ENCODE measurements around the gene RAB11FIP4. TPM values are rescaled to one million over a fixed set of nuclear protein-coding genes. Genes with fewer than 3 reads are reported as not detected.

The RAB11FIP4 gene
- total and polyA plus RNA-seq, 10 of the 15 experiments (the other 5 are each of a cell fraction or from before 2014, with no cell fraction given): 1.4 to 27.0 (median 17.6) TPM

DNA sequence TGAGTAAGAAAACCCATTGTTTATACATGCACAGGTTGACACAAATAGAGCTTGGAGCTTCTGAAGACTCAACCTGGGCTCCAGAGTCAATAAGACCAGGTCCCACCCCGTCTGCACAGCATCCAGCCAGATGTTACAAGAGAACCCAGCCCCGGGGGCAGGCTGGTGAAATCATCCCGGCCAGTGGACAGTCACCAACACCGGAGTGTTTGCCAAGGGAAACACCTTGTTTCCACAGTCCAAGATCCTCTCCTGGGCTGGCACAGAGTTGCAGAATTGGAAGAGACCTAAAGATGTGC is 90.3 kb downstream of the RAB11FIP4 start:
- no peak for ATAC-seq
- H2AFZ ChIP-seq (ENCODE audit: control insufficient read depth, low read depth, low read length): no peak overlapping the region
- in situ Hi-C loops (cut with MboI): no loop called here
- TF ChIP-seq SREBF2 (IDR thresholded peaks at IDR 0.05; ENCODE audit: low read length) (no peak), SIN3A (IDR thresholded peaks at IDR 0.05; ENCODE audit: low read depth, low read length) (no peak), MYC (IDR thresholded peaks at IDR 0.05; ENCODE audit: insufficient read depth, insufficient read length, insufficient replicate concordance, low read length, severe bottlenecking) (no peak), BCL11A (IDR thresholded peaks at IDR 0.05; ENCODE audit: low read depth, low read length) (no peak), NBN (IDR thresholded peaks at IDR 0.05) (no peak), PAX8 (IDR thresholded peaks at IDR 0.05) (no peak), HDAC2 (IDR thresholded peaks at IDR 0.05) (no peak), FOS (IDR thresholded peaks at IDR 0.05; ENCODE audit: borderline replicate concordance, extremely low read depth, insufficient read length) (no peak), NFYB (IDR thresholded peaks at IDR 0.05; ENCODE audit: insufficient read depth, low read depth, low read length) (no peak), WRNIP1 (IDR thresholded peaks at IDR 0.05; ENCODE audit: borderline replicate concordance, low read depth, low read length) (no peak), NR2F1 (conservative IDR thresholded peaks at IDR 0.05) (no peak), CBX3 (IDR thresholded peaks at IDR 0.05; ENCODE audit: borderline replicate concordance, low read depth) (no peak), KDM1A (IDR thresholded peaks at IDR 0.05; ENCODE audit: borderline replicate concordance) (no peak), RBBP5 (conservative IDR thresholded peaks at IDR 0.05) (no peak), HDAC6 (IDR thresholded peaks at IDR 0.05; ENCODE audit: unreplicated experiment) (no peak)
- TF ChIP-seq, protein P1, sequence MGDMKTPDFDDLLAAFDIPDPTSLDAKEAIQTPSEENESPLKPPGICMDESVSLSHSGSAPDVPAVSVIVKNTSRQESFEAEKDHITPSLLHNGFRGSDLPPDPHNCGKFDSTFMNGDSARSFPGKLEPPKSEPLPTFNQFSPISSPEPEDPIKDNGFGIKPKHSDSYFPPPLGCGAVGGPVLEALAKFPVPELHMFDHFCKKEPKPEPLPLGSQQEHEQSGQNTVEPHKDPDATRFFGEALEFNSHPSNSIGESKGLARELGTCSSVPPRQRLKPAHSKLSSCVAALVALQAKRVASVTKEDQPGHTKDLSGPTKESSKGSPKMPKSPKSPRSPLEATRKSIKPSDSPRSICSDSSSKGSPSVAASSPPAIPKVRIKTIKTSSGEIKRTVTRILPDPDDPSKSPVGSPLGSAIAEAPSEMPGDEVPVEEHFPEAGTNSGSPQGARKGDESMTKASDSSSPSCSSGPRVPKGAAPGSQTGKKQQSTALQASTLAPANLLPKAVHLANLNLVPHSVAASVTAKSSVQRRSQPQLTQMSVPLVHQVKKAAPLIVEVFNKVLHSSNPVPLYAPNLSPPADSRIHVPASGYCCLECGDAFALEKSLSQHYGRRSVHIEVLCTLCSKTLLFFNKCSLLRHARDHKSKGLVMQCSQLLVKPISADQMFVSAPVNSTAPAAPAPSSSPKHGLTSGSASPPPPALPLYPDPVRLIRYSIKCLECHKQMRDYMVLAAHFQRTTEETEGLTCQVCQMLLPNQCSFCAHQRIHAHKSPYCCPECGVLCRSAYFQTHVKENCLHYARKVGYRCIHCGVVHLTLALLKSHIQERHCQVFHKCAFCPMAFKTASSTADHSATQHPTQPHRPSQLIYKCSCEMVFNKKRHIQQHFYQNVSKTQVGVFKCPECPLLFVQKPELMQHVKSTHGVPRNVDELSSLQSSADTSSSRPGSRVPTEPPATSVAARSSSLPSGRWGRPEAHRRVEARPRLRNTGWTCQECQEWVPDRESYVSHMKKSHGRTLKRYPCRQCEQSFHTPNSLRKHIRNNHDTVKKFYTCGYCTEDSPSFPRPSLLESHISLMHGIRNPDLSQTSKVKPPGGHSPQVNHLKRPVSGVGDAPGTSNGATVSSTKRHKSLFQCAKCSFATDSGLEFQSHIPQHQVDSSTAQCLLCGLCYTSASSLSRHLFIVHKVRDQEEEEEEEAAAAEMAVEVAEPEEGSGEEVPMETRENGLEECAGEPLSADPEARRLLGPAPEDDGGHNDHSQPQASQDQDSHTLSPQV (IDR thresholded peaks at IDR 0.05): no peak
- TF ChIP-seq, protein P2, sequence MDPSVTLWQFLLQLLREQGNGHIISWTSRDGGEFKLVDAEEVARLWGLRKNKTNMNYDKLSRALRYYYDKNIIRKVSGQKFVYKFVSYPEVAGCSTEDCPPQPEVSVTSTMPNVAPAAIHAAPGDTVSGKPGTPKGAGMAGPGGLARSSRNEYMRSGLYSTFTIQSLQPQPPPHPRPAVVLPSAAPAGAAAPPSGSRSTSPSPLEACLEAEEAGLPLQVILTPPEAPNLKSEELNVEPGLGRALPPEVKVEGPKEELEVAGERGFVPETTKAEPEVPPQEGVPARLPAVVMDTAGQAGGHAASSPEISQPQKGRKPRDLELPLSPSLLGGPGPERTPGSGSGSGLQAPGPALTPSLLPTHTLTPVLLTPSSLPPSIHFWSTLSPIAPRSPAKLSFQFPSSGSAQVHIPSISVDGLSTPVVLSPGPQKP (IDR thresholded peaks at IDR 0.05; ENCODE audit: low read depth, low read length): no peak
- TF ChIP-seq, protein P3, sequence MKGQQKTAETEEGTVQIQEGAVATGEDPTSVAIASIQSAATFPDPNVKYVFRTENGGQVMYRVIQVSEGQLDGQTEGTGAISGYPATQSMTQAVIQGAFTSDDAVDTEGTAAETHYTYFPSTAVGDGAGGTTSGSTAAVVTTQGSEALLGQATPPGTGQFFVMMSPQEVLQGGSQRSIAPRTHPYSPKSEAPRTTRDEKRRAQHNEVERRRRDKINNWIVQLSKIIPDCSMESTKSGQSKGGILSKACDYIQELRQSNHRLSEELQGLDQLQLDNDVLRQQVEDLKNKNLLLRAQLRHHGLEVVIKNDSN (IDR thresholded peaks at IDR 0.05; ENCODE audit: borderline replicate concordance, extremely low read length, insufficient read depth, low read depth, low read length): no peak
- TF ChIP-seq, protein P4, sequence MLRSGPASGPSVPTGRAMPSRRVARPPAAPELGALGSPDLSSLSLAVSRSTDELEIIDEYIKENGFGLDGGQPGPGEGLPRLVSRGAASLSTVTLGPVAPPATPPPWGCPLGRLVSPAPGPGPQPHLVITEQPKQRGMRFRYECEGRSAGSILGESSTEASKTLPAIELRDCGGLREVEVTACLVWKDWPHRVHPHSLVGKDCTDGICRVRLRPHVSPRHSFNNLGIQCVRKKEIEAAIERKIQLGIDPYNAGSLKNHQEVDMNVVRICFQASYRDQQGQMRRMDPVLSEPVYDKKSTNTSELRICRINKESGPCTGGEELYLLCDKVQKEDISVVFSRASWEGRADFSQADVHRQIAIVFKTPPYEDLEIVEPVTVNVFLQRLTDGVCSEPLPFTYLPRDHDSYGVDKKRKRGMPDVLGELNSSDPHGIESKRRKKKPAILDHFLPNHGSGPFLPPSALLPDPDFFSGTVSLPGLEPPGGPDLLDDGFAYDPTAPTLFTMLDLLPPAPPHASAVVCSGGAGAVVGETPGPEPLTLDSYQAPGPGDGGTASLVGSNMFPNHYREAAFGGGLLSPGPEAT (IDR thresholded peaks at IDR 0.05; ENCODE audit: low read depth): no peak
- no peaks in the 10 kb centered on the region for H3K27me3 ChIP-seq (replicated peaks in 1 of 2; ENCODE audit: control insufficient read depth in 2 of 2, insufficient read depth in 2 of 2, low read length in 1 of 2)
- FAIRE-seq: no peak
- no peaks in the 10 kb centered on the region; the same call in 1 of the 2 replicates for H3K4me1 ChIP-seq (ENCODE audit: control insufficient read depth, insufficient read depth, low read length)
- H3K9me3 ChIP-seq (replicated peaks; ENCODE audit: control insufficient read depth, insufficient read depth, low read length): no peaks in the 10 kb centered on the region
- H3K9ac ChIP-seq (ENCODE audit: control insufficient read depth, insufficient read depth, low read length): no peak overlapping the region
- no TSS peak for BruUV-seq (replicated peaks)
- H4K20me1 ChIP-seq (ENCODE audit: control insufficient read depth, insufficient read depth): no peaks in the 10 kb centered on the region
- ChIA-PET RAD21 (ENCODE audit: unreplicated experiment) (no interaction called here), POLR2A (no interaction called here), CTCF (interaction anchor here (0.7 to 1.8 kb wide), 3 partner anchors 15 to 361 kb away, joined by 3 to 4 read pairs (median 3); no protein-coding TSS in a partner anchor), SMC1A (ENCODE audit: uncharacterized antibody, unreplicated experiment) (interaction anchor here (1.1 to 1.3 kb wide), 2 partner anchors 60 to 92 kb away, joined by 3 to 4 read pairs; no protein-coding TSS in a partner anchor)
- no peaks in the 10 kb centered on the region for H3K79me2 ChIP-seq (ENCODE audit: control insufficient read depth, insufficient read depth, low read length)
- intact Hi-C loops (cut with micrococcal nuclease; ENCODE audit: unreplicated experiment): no loop called here
- H3K27ac ChIP-seq (ENCODE audit: control insufficient read depth, insufficient read depth): no peak overlapping the region
- 15% methylated on average over 4 of the region's 4 CpGs for WGBS (ENCODE audit: insufficient coverage, insufficient replicate concordance, low lambda C conversion rate, missing lambda C conversion rate)
- no peak overlapping the region for H3K4me2 ChIP-seq (ENCODE audit: control insufficient read depth, insufficient read depth)
- no peaks in the 10 kb centered on the region for H3K36me3 ChIP-seq (ENCODE audit: control insufficient read depth in 2 of 2, insufficient read depth in 2 of 2, low read length in 1 of 2)
- no peak overlapping the region for H3K4me3 ChIP-seq
- DNase-seq (ENCODE audit: low read depth, low spot score): no peak
